CD4-positive, alpha-beta T cell treated with Interleukin-2 at 100 ng/mL for 4 hours (primary cell): Measurements from ENCODE around the gene COPE.
A peak's percentile ranks its signal among the peaks of the same experiment; 100 is the strongest.
"Not testable (repeated sequence)": the region's sequence is repeated elsewhere in the genome, so short reads cannot be mapped to it uniquely, and the experiment has no call there.

Source experiments
- DNase-seq: peaks from one replicate; pipeline ENCODE4 v3.0.0-alpha.2; 2020; ENCODE audit warnings: low spot score

Gene COPE

GRCh38 chr19:18940769-18941627 lies 21.8 kb upstream of the COPE start, which contains the start of gene HOMER3:
Gene HOMER3 (minus strand): TSS chr19:18941217. CDS start chr19:18938982, 2,235 bp downstream.
- peak; percentile 73 for DNase-seq

- DNase-seq: no peak
Observed at GRCh38 chr19:18939922-18940768, 21.0 kb upstream of the COPE start.

GRCh38 chr19:18939163-18939562 lies 20.0 kb upstream of the COPE start:
- no peak for DNase-seq

DNA sequence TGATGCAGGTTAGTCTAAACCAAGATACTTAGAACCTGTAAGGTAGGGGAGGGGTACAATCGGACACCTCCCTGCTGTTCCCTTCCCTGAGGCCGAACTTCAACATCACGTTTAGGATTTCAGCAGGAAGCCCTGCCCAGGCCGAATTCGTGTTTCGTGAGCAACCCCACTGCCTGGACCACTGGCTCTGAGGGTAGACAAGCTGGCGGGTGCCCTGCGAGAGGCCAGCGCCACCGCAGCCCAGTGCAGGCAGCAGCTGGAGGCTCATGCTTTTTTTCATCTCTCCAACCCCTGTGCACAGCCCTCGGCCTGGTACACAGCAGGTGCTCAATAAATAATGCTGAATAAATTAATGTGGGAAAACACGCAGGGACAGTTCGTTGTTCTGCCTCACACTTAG lies 14.1 kb upstream of the COPE start:
- DNase-seq: no peak

GRCh38 chr19:18932216-18932841 lies 13.1 kb upstream of the COPE start:
- peak; percentile 73 for DNase-seq

- DNase-seq: no peak
Observed at GRCh38 chr19:18931316-18932162, 12.4 kb upstream of the COPE start.

GRCh38 chr19:18929311-18929710 lies 10.1 kb upstream of the COPE start:
- DNase-seq: no peak

DNA sequence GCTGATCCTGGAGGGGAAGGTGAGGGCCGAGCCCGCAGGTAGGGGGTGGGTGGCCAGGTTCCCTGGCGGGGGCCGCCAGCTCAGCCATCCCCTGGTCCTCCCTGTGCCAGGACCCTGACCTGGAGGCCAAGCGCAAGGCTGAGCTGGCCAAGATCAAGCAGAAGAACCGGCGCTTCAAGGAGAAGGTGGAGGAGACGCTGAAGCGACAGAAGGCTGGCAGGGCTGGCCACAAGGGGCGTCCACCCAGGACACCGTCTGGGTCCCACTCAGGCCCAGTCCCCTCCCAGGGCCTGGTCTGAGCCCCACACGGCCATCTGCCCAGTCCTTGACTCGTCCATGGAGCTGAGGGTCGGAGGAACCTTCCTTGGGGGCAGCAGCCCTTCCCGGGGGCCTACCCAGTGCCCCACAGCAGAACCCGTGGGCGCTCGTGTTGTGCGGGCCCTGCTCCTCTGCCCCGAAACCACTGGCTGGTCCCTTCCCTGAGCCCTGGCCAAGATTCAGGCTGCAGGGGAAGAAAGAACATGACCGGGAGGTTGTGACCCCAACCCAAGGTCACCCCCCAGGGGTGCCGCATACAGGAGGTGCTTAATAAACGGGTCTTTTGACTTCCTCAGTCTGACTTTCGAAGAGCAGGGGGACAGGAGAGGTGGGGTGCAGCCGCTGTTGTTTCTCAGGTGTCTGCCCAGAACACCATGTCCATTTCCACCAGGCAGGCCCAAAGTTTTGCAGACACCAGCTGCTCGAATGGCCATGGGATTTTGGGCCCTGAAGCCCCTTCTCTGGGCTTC lies 9.0 kb upstream of the COPE start:
- DNase-seq: no peak

DNA sequence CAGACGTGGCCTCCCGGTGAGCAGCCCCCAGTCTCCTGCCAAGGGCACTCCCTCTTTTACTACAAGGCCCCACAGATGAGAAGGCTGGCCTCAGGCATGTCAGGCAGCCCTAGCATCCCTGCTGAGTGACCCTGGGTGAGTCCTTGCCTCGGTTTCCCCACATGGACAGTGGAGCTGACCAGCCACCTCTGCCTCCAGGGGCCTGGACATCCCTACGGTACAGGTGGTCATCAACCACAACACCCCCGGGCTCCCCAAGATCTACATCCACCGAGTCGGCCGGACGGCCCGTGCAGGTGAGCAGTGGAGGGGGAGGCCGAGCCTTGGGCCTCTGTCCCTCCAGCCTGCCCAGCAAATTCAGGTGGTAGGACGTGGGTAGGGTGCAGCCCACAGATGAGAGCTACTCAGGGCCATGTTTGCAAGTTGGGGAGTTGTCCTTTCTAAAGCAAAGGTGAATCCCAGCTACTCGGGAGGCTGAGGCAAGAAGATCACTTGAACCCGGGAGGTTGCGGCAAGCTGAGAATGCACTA lies 5.6 kb upstream of the COPE start:
- DNase-seq: no peak

DNA sequence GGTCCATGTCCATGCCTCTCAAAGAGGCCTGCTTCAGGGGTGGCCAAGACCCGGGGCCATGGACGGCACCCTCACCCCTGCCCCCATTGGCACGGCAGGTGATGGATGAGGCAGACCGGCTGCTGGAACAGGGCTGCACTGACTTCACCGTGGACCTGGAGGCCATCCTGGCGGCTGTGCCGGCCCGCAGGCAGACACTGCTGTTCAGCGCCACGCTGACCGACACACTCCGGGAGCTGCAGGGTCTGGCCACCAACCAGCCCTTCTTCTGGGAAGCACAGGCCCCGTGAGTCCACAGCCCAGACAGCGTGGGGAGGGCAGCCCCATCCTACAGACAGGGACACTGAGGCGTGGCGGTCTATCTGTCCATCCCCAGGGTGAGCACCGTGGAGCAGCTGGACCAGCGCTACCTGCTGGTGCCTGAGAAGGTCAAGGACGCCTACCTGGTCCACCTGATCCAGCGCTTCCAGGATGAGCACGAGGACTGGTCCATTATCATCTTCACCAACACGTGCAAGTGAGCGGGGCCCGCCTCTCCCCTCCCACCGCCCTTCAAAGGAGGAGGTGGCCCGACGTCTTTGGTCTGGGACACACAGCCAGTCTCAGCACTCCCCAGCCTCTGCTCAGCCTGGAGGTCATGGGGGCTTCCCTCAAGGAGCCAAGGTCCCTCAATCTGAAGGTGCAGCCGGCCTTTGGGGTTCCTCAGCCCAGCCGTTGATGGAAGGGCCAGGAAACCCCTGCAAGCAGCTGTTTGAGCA lies 3.2 kb upstream of the COPE start:
- no peak for DNase-seq

- DNase-seq: no peak
Observed at GRCh38 chr19:18921593-18921992, 2.4 kb upstream of the COPE start.

DNA sequence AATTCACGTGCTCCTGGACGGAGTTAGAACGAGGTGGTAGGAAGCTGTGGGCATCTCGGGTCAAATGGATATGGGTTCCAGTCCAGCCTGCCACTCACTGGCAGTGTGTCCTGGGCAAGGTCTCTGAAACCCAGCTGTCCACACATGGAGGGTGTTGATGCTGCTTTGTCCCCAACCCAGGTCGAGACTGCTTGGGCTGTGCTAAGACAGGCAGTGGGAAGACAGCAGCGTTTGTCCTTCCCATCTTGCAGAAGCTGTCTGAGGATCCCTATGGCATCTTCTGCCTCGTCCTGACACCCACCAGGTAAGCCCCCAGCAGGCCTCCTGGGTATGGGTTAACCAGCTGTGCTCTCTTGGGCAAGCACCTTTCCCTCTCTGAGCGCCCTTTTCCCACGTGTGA lies 1.2 kb upstream of the COPE start:
- DNase-seq: no peak

- DNase-seq: no peak
Observed at GRCh38 chr19:18919900-18920214, 670 bp upstream of the COPE start.

- not testable (repeated sequence) for DNase-seq
Observed at GRCh38 chr19:18917593-18917992, 1.6 kb downstream of the COPE start.

GRCh38 chr19:18915639-18916038 lies 3.5 kb downstream of the COPE start:
- DNase-seq: peak; percentile 16

DNA sequence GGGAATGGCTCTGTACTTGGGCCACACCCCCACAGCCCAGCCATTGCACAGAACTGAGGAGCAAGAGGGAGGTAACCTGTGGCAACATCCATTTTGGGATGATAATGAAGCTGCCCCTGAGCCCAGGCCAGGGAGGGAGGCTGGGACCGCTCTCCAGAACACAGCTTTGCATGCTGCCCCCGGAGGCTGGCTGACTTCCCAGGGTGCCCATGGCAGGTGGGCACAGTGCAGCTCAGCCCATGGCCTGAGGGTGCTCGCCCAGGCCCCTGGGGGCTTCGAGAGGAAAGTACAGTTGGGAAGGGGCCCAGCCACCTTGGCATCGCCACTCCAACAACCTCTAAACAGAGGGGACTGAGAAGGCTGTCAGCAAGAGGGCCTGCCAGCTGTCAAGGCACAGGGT lies 5.7 kb downstream of the COPE start:
- no peak for DNase-seq

- no peak for DNase-seq
Observed at GRCh38 chr19:18912933-18913332, 6.3 kb downstream of the COPE start.

DNA sequence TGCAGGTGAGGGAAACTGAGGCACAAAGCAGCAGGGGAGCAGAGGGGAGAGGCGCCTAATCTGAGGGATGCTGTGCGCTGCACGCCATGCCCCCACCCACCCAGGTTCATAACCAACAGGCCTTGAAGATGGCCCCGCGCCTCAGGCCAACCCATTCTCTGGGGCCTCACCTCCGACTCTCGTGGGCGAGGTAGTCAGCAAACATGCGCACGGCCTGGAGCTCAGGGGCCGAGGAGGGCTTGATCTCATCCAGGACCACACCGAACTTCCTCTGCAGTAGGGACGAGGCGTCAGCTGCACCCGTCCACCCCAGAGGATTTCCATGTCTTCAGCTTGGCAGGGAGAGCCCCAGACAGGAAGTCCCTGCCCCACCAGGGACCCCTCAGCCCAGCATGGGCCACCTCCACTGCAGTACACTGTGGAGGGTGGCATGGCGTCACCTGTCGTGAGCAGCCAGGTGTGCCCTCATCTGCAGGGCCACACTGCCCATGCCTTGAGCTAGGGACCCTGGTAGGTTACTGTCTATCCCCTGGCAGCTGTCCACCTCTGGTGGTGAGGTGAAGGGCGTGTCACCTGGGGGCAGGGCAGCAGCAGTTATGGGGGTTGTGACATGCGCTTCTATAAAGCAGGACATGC lies 8.3 kb downstream of the COPE start:
- DNase-seq: no peak

DNA sequence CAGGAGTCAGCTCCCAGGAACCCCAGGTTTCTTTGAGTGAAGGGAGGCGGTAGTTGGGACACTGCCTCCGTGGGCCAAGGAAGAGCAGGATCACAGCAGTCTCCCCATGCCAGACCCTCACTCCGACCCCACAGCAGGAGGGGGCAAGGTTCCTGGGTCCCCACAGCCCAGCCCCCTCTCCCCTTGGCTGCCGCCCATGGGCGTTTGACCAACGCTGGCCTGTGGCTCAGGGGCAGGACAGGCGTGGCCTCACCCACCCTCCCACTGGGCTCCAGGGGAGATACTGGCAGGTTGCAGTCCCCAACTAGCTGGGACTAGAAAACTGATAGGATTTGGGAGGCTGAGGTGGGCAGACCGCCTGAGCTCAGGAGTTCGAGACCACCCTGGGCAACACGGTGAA lies 9.2 kb downstream of the COPE start:
- DNase-seq: no peak
